ENCODE data around the gene ABCD3. TPM values are rescaled to one million over a fixed set of nuclear protein-coding genes. Genes with fewer than 3 reads are reported as not detected.

The ABCD3 gene
- total RNA-seq, 1 experiment from 2014 or later = 48.8 TPM

GRCh38 chr1:94519351-94519750 is 101.2 kb downstream of the ABCD3 start:
- H3K27me3 ChIP-seq (ENCODE audit: insufficient read depth, low read length) = no peaks in the 10 kb centered on the region
- H3K4me1 ChIP-seq (ENCODE audit: control insufficient read depth in 1 of 2, insufficient read depth in 2 of 2, low read length in 2 of 2) = no peaks in the 10 kb centered on the region
- H3K79me2 ChIP-seq (ENCODE audit: insufficient read depth, low read length) = no peaks in the 10 kb centered on the region
- intact Hi-C loops (cut with micrococcal nuclease) = no loop called here
- CTCF ChIA-PET = interaction anchor here (1.4 kb wide), 1 partner anchor 285 kb away, joined by 3 read pairs; no protein-coding TSS in a partner anchor
- no peaks in the 10 kb centered on the region for H3K9me2 ChIP-seq (ENCODE audit: insufficient read depth)
- no TSS peak for BruUV-seq (replicated peaks)
- no peaks in the 10 kb centered on the region for H4K20me1 ChIP-seq (ENCODE audit: insufficient read depth)
- RAD21 ChIA-PET (ENCODE audit: low non-redundant PET in 1 of 2, low total read pairs in 2 of 2, uncharacterized antibody in 2 of 2, unreplicated experiment in 2 of 2) = no interaction called here
- H3K4me3 ChIP-seq (replicated peaks in 1 of 2; ENCODE audit: low read depth in 1 of 2, low read length in 2 of 2) = no peak overlapping the region
- no peak overlapping the region for H2AFZ ChIP-seq (ENCODE audit: low read depth, low read length, poor library complexity, severe bottlenecking)
- no peak overlapping the region for H3K27ac ChIP-seq (ENCODE audit: low read depth, low read length)
- POLR2A ChIA-PET = no interaction called here
- no peak overlapping the region for H3K9ac ChIP-seq (ENCODE audit: low read length)
- H3K9me3 ChIP-seq (ENCODE audit: control insufficient read depth in 1 of 2, insufficient read depth in 1 of 2, low read depth in 1 of 2, low read length in 2 of 2) = no peaks in the 10 kb centered on the region
- no peak for ATAC-seq
- no peak for DNase-seq (ENCODE audit: low read depth, low spot score)
- H3K36me3 ChIP-seq (ENCODE audit: control insufficient read depth in 1 of 2, insufficient read depth in 2 of 2, low read length in 2 of 2) = no peaks in the 10 kb centered on the region
- TF ChIP-seq REST (IDR thresholded peaks at IDR 0.05; ENCODE audit: low read depth) = no peak
- TF ChIP-seq JUND (IDR thresholded peaks at IDR 0.05) = no peak
- TF ChIP-seq MAX (IDR thresholded peaks at IDR 0.05) = no peak
- no peak for TF ChIP-seq ATF3 (IDR thresholded peaks at IDR 0.05)
- no peak for TF ChIP-seq POLR2AphosphoS5 (IDR thresholded peaks at IDR 0.05; ENCODE audit: low read depth, low read length)
- TF ChIP-seq FOSL1 (IDR thresholded peaks at IDR 0.05; ENCODE audit: low read depth) = no peak
- no peak for TF ChIP-seq YY1 (IDR thresholded peaks at IDR 0.05; ENCODE audit: extremely low read depth, insufficient replicate concordance, low read depth, low read length)
- H3K4me2 ChIP-seq (ENCODE audit: low read length) = no peak overlapping the region
